ENCODE results near the gene RABGAP1L.
"Not testable (repeated sequence)": the region's sequence is repeated elsewhere in the genome, so short reads cannot be mapped to it uniquely, and the experiment has no call there.

Gene RABGAP1L

DNA sequence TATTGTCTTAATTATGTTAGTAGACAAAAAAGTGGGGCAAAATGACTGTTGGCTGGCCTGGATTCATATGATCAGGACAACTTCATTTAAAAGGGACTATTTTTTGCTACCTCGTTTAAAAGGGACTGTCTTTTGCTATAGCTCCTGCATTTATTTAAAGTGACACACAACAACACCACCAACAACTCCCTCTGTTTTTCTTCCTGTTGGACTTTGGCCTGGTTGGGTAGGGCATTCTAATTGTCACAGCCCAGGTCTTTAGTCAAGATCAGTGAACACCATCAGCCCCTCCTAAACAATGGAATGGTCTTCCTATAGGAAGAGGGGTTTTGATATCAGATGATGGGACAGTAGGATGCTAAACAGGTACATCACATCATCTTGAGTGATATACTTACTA lies 530.2 kb downstream of the RABGAP1L start:
- TF ChIP-seq, protein P1, sequence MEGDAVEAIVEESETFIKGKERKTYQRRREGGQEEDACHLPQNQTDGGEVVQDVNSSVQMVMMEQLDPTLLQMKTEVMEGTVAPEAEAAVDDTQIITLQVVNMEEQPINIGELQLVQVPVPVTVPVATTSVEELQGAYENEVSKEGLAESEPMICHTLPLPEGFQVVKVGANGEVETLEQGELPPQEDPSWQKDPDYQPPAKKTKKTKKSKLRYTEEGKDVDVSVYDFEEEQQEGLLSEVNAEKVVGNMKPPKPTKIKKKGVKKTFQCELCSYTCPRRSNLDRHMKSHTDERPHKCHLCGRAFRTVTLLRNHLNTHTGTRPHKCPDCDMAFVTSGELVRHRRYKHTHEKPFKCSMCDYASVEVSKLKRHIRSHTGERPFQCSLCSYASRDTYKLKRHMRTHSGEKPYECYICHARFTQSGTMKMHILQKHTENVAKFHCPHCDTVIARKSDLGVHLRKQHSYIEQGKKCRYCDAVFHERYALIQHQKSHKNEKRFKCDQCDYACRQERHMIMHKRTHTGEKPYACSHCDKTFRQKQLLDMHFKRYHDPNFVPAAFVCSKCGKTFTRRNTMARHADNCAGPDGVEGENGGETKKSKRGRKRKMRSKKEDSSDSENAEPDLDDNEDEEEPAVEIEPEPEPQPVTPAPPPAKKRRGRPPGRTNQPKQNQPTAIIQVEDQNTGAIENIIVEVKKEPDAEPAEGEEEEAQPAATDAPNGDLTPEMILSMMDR (IDR thresholded peaks at IDR 0.05): no peak
- no peak overlapping the region for H3K27ac ChIP-seq
- no peak for DNase-seq (ENCODE audit: low spot score)
- no peak overlapping the region for H3K4me3 ChIP-seq

DNA sequence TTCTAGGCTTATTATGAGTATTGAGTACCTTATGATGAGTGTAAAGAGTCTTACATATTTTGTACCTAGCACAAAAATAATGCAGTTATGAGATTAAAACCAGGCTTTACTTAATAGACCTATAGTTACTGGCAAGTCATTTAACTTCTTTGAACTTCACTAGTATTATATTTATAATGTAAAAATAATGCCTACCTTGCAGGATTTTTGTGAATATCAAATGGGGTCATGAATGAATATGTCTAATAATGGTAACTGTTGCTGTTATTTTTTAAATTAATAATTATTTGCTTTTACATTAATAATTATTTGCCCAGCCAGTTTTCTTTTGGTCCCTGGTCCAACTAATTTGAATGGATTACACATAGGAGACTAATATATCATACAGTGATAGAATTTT lies 530.9 kb downstream of the RABGAP1L start:
- Histone ChIP-seq H3K4me3 (no peak overlapping the region), H3K27ac (no peak overlapping the region)
- TF ChIP-seq, protein P1 (IDR thresholded peaks at IDR 0.05): no peak
- no peak for DNase-seq (ENCODE audit: low spot score)

DNA sequence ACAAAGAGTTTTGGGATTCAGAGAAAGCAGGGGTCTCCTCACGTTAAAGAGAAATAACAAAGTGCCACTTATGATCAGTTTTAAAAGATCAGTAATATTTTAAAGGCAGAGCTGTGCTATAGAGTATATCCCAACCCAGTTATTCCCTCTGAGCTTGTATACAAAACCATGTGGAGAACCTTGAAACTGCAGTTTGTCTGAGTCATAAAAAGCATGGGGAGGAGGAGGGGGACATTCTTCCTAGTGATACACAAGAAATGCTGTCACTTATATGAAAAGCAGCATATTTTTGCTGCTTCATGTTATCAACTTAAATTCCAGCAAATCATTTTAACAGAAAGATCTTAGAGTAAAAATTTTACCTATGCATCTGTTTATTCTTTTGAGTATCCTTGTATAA lies 533.0 kb downstream of the RABGAP1L start:
- H3K4me3 ChIP-seq: no peak overlapping the region
- no peak overlapping the region for H3K27ac ChIP-seq
- DNase-seq (ENCODE audit: low spot score): no peak
- TF ChIP-seq, protein P1 (IDR thresholded peaks at IDR 0.05): no peak

DNA sequence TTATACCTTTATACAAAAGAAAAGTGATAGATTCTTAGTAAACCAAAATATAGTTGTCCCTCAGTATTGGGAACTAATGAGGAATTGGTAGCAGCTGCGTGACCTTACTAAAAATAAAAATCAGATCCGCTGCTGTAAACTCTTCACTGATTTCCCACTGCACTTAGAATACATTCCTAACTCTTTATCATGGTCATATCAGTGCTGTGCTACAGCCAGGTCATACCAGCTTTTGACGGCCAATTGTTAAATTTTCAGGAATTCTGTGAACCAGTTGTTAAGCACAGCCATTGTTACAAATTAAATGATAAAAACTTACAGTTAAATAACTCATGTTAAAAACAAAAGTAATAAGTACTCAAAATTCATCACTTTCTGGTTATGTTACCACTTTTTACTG lies 533.8 kb downstream of the RABGAP1L start:
- TF ChIP-seq, protein P1 (IDR thresholded peaks at IDR 0.05): no peak

DNA sequence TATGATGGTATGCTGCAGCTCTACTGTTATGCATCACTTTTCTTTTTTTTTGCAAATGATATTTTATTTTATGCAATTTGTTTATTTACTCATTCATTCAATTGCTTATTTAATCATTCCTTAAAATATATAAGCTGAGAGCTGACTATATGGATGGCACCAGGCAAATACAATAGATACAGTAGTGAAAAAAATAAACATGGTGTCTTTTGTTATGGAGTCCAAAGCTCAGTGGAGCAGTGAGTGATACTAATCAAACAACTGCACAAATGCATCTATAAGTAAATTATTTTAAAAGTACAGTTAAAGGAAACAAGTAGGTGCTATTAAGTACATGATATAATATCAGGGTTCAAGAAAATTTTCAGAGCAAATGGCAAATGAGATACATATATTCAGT lies 534.2 kb downstream of the RABGAP1L start:
- not testable (repeated sequence) for H3K4me3 ChIP-seq; DNase-seq (ENCODE audit: low spot score); H3K27ac ChIP-seq

More for the DNA sequence above, 533.8 kb downstream of the RABGAP1L start:
- Histone ChIP-seq H3K27ac (no peak overlapping the region), H3K4me3 (no peak overlapping the region)
- DNase-seq (ENCODE audit: low spot score): no peak

DNA sequence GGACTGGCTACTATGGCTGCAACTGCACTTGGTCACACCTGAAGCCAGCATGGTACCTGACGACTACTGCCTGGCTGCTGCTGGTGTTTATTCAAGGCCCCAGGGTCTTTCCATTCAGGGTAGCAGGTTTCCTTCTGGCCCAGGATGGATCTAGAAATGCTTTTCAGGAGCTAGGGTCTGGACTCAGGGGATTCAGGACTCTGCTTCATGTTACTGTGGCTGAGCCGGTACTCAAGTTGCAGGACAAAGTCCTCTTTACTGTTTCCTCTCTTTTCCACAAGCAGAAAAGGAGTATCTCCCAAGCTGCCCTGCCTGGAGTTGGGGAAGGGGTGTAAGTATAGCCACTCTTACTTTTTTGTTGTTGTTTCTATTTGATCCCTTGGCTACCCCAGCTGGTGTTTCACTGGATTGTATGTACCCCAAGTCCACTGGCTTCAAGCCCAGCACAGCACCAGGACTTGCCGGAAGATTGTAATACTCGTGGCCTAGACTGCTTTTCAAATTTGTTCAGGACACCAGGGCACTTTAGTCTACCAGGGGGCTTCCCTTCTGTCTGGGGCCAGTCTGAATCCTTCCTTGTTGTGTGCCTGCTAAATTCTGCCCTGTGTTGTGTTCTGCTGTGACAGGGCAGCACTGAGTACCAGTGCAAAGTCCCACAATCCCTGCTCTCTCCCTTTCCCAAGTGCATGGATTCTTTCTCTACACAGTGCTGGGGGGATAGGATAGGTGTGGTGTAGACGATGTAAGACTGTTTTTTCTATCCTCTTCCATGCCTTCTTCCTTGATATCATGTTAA lies 536.9 kb downstream of the RABGAP1L start:
- H3K27ac ChIP-seq: no peak overlapping the region
- H3K4me3 ChIP-seq: no peak overlapping the region
- DNase-seq (ENCODE audit: low spot score): no peak
- TF ChIP-seq, protein P1 (IDR thresholded peaks at IDR 0.05): no peak

DNA sequence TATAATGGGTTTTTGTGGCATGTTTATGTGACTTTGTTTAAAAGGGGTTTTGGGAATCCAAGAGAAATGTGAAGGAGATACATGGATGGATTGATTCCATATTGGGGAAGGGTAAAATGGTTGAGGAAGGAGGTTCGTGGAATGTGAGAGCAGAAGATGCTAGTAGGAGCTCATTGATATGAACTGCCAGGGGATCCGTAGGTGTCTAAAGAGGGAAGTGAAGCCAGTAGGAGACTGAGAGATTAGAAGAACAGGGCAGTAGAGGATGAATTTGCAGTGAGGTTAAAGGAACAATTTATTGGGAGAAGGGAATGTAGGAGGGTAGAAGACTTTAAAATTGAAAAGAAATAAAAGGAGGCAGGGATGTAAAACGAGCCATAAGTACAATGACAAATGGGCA lies 541.0 kb downstream of the RABGAP1L start:
- TF ChIP-seq, protein P1 (IDR thresholded peaks at IDR 0.05): no peak
- no peak for DNase-seq (ENCODE audit: low spot score)
- no peak overlapping the region for H3K4me3 ChIP-seq
- no peak overlapping the region for H3K27ac ChIP-seq

All from coronary artery (tissue), 2 donors.